ENCODE measurements around the gene LRRC31. TPM values are rescaled to one million over a fixed set of nuclear protein-coding genes. Genes with fewer than 3 reads are reported as not detected.

The LRRC31 gene
- total and polyA plus RNA-seq, 2 donors (not counting 1 experiment from before 2014, with no cell fraction given), result not detected

GRCh38 chr3:169811631-169812331 is 58.0 kb downstream of the LRRC31 start:
- Histone ChIP-seq H3K79me2 (ENCODE audit: control insufficient read depth, insufficient read depth, low read length) (no peaks in the 10 kb centered on the region), H4K20me1 (ENCODE audit: control insufficient read depth, extremely low read depth, insufficient read depth, low read length) (no peaks in the 10 kb centered on the region), H3K9me3 (ENCODE audit: control insufficient read depth, insufficient read depth, low read depth, low read length) (no peaks in the 10 kb centered on the region), H3K4me1 (ENCODE audit: control insufficient read depth, extremely low read depth, insufficient read depth, low read length) (peaks cover 5% of the 10 kb centered on the region), H2AFZ (ENCODE audit: low read length) (peak overlapping the region; percentile 75), H3K9ac (ENCODE audit: insufficient read depth, low read length) (peak overlapping the region; percentile 68), H3K4me2 (ENCODE audit: extremely low read depth, insufficient read depth, low read length) (peak overlapping the region; percentile 98), H3K36me3 (ENCODE audit: control insufficient read depth, insufficient read depth, low read length) (no peaks in the 10 kb centered on the region), H3K27ac (ENCODE audit: insufficient read depth, low read length) (peak overlapping the region; percentile 68), H3K4me3 (replicated peaks in 1 of 4; ENCODE audit: control extremely low read depth in 1 of 4, insufficient read depth in 1 of 4, low read depth in 3 of 4, low read length in 4 of 4) (peak overlapping the region; percentile 33 to 60 (median 47)), H3K27me3 (ENCODE audit: control insufficient read depth, insufficient read depth, low read length) (no peaks in the 10 kb centered on the region)
- DNase-seq (ENCODE audit: low read depth in 2 of 2), result peak; percentile 76 to 82
- TF ChIP-seq EZH2 (IDR thresholded peaks at IDR 0.05; ENCODE audit: low read length, missing control alignments), result no peak
- TF ChIP-seq, protein P1, sequence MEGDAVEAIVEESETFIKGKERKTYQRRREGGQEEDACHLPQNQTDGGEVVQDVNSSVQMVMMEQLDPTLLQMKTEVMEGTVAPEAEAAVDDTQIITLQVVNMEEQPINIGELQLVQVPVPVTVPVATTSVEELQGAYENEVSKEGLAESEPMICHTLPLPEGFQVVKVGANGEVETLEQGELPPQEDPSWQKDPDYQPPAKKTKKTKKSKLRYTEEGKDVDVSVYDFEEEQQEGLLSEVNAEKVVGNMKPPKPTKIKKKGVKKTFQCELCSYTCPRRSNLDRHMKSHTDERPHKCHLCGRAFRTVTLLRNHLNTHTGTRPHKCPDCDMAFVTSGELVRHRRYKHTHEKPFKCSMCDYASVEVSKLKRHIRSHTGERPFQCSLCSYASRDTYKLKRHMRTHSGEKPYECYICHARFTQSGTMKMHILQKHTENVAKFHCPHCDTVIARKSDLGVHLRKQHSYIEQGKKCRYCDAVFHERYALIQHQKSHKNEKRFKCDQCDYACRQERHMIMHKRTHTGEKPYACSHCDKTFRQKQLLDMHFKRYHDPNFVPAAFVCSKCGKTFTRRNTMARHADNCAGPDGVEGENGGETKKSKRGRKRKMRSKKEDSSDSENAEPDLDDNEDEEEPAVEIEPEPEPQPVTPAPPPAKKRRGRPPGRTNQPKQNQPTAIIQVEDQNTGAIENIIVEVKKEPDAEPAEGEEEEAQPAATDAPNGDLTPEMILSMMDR (conservative IDR thresholded peaks at IDR 0.05 in 1 of 2, IDR thresholded peaks at IDR 0.05 in 1 of 2; ENCODE audit: low read depth in 1 of 2, low read length in 2 of 2), result no peak

GRCh38 chr3:169809230-169809795 is 60.4 kb downstream of the LRRC31 start:
- no peak overlapping the region for H3K4me2 ChIP-seq (ENCODE audit: extremely low read depth, insufficient read depth, low read length)
- no peak for DNase-seq (ENCODE audit: low read depth in 2 of 2)
- no peaks in the 10 kb centered on the region for H3K79me2 ChIP-seq (ENCODE audit: control insufficient read depth, insufficient read depth, low read length)
- no peak overlapping the region for H2AFZ ChIP-seq (ENCODE audit: low read length)
- H3K36me3 ChIP-seq (ENCODE audit: control insufficient read depth, insufficient read depth, low read length), result no peaks in the 10 kb centered on the region
- H3K9me3 ChIP-seq (ENCODE audit: control insufficient read depth, insufficient read depth, low read depth, low read length), result no peaks in the 10 kb centered on the region
- no peak overlapping the region for H3K27ac ChIP-seq (ENCODE audit: insufficient read depth, low read length)
- no peaks in the 10 kb centered on the region for H4K20me1 ChIP-seq (ENCODE audit: control insufficient read depth, extremely low read depth, insufficient read depth, low read length)
- peaks cover 5% of the 10 kb centered on the region for H3K4me1 ChIP-seq (ENCODE audit: control insufficient read depth, extremely low read depth, insufficient read depth, low read length)
- no peak for TF ChIP-seq EZH2 (IDR thresholded peaks at IDR 0.05; ENCODE audit: low read length, missing control alignments)
- TF ChIP-seq, protein P1 (conservative IDR thresholded peaks at IDR 0.05 in 1 of 2, IDR thresholded peaks at IDR 0.05 in 1 of 2; ENCODE audit: low read depth in 1 of 2, low read length in 2 of 2), result no peak
- no peak overlapping the region for H3K9ac ChIP-seq (ENCODE audit: insufficient read depth, low read length)
- H3K27me3 ChIP-seq (ENCODE audit: control insufficient read depth, insufficient read depth, low read length), result no peaks in the 10 kb centered on the region
- H3K4me3 ChIP-seq (replicated peaks in 1 of 4; ENCODE audit: control extremely low read depth in 1 of 4, insufficient read depth in 1 of 4, low read depth in 3 of 4, low read length in 4 of 4), result no peak overlapping the region

- H3K27me3 ChIP-seq (ENCODE audit: control insufficient read depth, insufficient read depth, low read length), result no peaks in the 10 kb centered on the region
- H3K4me3 ChIP-seq (replicated peaks in 1 of 4; ENCODE audit: control extremely low read depth in 1 of 4, insufficient read depth in 1 of 4, low read depth in 3 of 4, low read length in 4 of 4), result no peak overlapping the region
- H3K27ac ChIP-seq (ENCODE audit: insufficient read depth, low read length), result no peak overlapping the region
- H3K36me3 ChIP-seq (ENCODE audit: control insufficient read depth, insufficient read depth, low read length), result no peaks in the 10 kb centered on the region
- no peaks in the 10 kb centered on the region for H3K9me3 ChIP-seq (ENCODE audit: control insufficient read depth, insufficient read depth, low read depth, low read length)
- H3K79me2 ChIP-seq (ENCODE audit: control insufficient read depth, insufficient read depth, low read length), result no peaks in the 10 kb centered on the region
- H4K20me1 ChIP-seq (ENCODE audit: control insufficient read depth, extremely low read depth, insufficient read depth, low read length), result no peaks in the 10 kb centered on the region
- no peak overlapping the region for H3K4me2 ChIP-seq (ENCODE audit: extremely low read depth, insufficient read depth, low read length)
- no peaks in the 10 kb centered on the region for H3K4me1 ChIP-seq (ENCODE audit: control insufficient read depth, extremely low read depth, insufficient read depth, low read length)
- H2AFZ ChIP-seq (ENCODE audit: low read length), result no peak overlapping the region
- H3K9ac ChIP-seq (ENCODE audit: insufficient read depth, low read length), result no peak overlapping the region
- TF ChIP-seq, protein P1 (conservative IDR thresholded peaks at IDR 0.05 in 1 of 2, IDR thresholded peaks at IDR 0.05 in 1 of 2; ENCODE audit: low read depth in 1 of 2, low read length in 2 of 2), result no peak
- TF ChIP-seq EZH2 (IDR thresholded peaks at IDR 0.05; ENCODE audit: low read length, missing control alignments), result no peak
- DNase-seq (ENCODE audit: low read depth in 2 of 2), result no peak
These were observed 65.1 kb downstream of the LRRC31 start for GRCh38 chr3:169804681-169805080.
